ENCODE data around the gene TUBA8. TPM values are rescaled to one million over a fixed set of nuclear protein-coding genes. Genes with fewer than 3 reads are reported as not detected.
"Not testable (repeated sequence)": the region's sequence is repeated elsewhere in the genome, so short reads cannot be mapped to it uniquely, and the experiment has no call there.

The TUBA8 gene
- total and polyA plus RNA-seq, 7 experiments from 2014 or later: 0.33 to 3.5 (median 3.1) TPM

GRCh38 chr22:18100781-18101180, 9.8 kb upstream of the TUBA8 start:
- POLR2A ChIA-PET: no interaction called here
- H3K27ac Mint-ChIP-seq: no peak overlapping the region
- no peak overlapping the region for H3K27ac ChIP-seq (ENCODE audit: low read depth, low read length)
- peaks cover 0 to 4% (median 0%) of the 10 kb centered on the region in 7 donors for H3K4me1 Mint-ChIP-seq
- DNase-seq (no peak), ATAC-seq (no peak)
- peaks cover 12 to 63% (median 44%) of the 10 kb centered on the region in 5 donors for H3K36me3 Mint-ChIP-seq
- peaks cover 0 to 7% (median under 1%) of the 10 kb centered on the region in 11 donors for H3K9me3 Mint-ChIP-seq
- no peaks in the 10 kb centered on the region for H3K4me1 ChIP-seq (ENCODE audit: control insufficient read depth in 2 of 2, insufficient read depth in 2 of 2, low read length in 2 of 2)
- no peaks in the 10 kb centered on the region for H3K36me3 ChIP-seq (ENCODE audit: control insufficient read depth in 2 of 3, insufficient read depth in 3 of 3, low read length in 3 of 3)
- CTCF ChIA-PET: no interaction called here
- H3K27me3 ChIP-seq (ENCODE audit: control insufficient read depth in 2 of 2, insufficient read depth in 2 of 2, low read length in 2 of 2): no peaks in the 10 kb centered on the region
- intact Hi-C loops (cut with micrococcal nuclease): no loop called here
- H3K9me3 ChIP-seq (ENCODE audit: control insufficient read depth in 2 of 3, low read length in 3 of 3): no peaks in the 10 kb centered on the region
- H3K27me3 Mint-ChIP-seq: peaks cover 0 to 2% (median under 1%) of the 10 kb centered on the region in 5 donors
- H3K4me3 Mint-ChIP-seq: no peak overlapping the region
- no peak overlapping the region for H3K4me3 ChIP-seq (ENCODE audit: low read length)

DNA sequence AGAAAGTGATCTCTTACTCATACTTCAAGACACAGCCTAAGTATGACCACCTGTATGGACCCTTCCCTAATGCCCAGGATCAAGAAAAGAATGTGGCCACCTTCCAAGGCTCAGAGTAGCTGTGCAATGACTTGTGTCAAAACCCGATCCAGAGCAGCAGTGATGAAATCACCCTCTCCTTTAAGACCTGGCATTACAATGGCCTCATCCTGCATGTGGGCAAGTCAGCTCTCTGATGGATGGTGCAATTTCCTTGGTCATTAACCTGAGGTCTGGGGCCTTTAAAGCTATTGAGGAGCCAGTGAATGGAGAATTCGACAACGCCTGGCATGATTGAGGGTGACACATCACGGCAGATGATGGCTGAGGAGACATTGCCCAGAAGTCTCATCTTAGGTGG, 9.1 kb upstream of the TUBA8 start:
- Histone ChIP-seq H3K27me3 (ENCODE audit: control insufficient read depth in 2 of 2, insufficient read depth in 2 of 2, low read length in 2 of 2) (no peaks in the 10 kb centered on the region), H3K27ac (ENCODE audit: low read depth, low read length) (no peak overlapping the region), H3K36me3 (ENCODE audit: control insufficient read depth in 2 of 3, insufficient read depth in 3 of 3, low read length in 3 of 3) (no peaks in the 10 kb centered on the region), H3K9me3 (ENCODE audit: control insufficient read depth in 2 of 3, low read length in 3 of 3) (peaks cover 0 to 2% (median 0%) of the 10 kb centered on the region in 3 experiments), H3K4me3 (ENCODE audit: low read length) (no peak overlapping the region), H3K4me1 (ENCODE audit: control insufficient read depth in 2 of 2, insufficient read depth in 2 of 2, low read length in 2 of 2) (no peaks in the 10 kb centered on the region)
- Mint-ChIP-seq H3K9me3 (peaks cover 0 to 14% (median 6%) of the 10 kb centered on the region in 11 donors), H3K4me1 (peaks cover 0 to 6% (median 0%) of the 10 kb centered on the region in 7 donors), H3K4me3 (no peak overlapping the region), H3K36me3 (peaks cover 12 to 62% (median 47%) of the 10 kb centered on the region in 5 donors), H3K27me3 (peaks cover 0 to 6% (median 3%) of the 10 kb centered on the region in 5 donors), H3K27ac (no peak overlapping the region)
- ATAC-seq: no peak
- DNase-seq: no peak
- ChIA-PET POLR2A (interaction anchor here (0.7 kb wide), 1 partner anchor 41 kb away, joined by 4 read pairs; no protein-coding TSS in a partner anchor), CTCF (no interaction called here)
- intact Hi-C loops (cut with micrococcal nuclease): no loop called here

- Histone ChIP-seq H3K36me3 (ENCODE audit: control insufficient read depth in 2 of 3, insufficient read depth in 3 of 3, low read length in 3 of 3) (no peaks in the 10 kb centered on the region), H3K4me3 (ENCODE audit: low read length) (no peak overlapping the region), H3K27ac (ENCODE audit: low read depth, low read length) (no peak overlapping the region), H3K9me3 (ENCODE audit: control insufficient read depth in 2 of 3, low read length in 3 of 3) (peaks cover 0 to 4% (median 0%) of the 10 kb centered on the region in 3 experiments), H3K4me1 (ENCODE audit: control insufficient read depth in 2 of 2, insufficient read depth in 2 of 2, low read length in 2 of 2) (no peaks in the 10 kb centered on the region), H3K27me3 (ENCODE audit: control insufficient read depth in 2 of 2, insufficient read depth in 2 of 2, low read length in 2 of 2) (no peaks in the 10 kb centered on the region)
- ChIA-PET POLR2A (no interaction called here), CTCF (no interaction called here)
- ATAC-seq (no peak), DNase-seq (no peak)
- no peak overlapping the region for H3K27ac Mint-ChIP-seq
- H3K36me3 Mint-ChIP-seq: peaks cover 12 to 58% (median 47%) of the 10 kb centered on the region in 5 donors
- H3K9me3 Mint-ChIP-seq: peaks cover 0 to 22% (median 7%) of the 10 kb centered on the region in 11 donors
- no peak overlapping the region for H3K4me3 Mint-ChIP-seq
- intact Hi-C loops (cut with micrococcal nuclease): no loop called here
- peaks cover 2 to 23% (median 14%) of the 10 kb centered on the region in 5 donors for H3K27me3 Mint-ChIP-seq
- peaks cover 0 to 6% (median 0%) of the 10 kb centered on the region in 7 donors for H3K4me1 Mint-ChIP-seq
These were observed 6.9 kb upstream of the TUBA8 start for GRCh38 chr22:18103527-18104269.

DNA sequence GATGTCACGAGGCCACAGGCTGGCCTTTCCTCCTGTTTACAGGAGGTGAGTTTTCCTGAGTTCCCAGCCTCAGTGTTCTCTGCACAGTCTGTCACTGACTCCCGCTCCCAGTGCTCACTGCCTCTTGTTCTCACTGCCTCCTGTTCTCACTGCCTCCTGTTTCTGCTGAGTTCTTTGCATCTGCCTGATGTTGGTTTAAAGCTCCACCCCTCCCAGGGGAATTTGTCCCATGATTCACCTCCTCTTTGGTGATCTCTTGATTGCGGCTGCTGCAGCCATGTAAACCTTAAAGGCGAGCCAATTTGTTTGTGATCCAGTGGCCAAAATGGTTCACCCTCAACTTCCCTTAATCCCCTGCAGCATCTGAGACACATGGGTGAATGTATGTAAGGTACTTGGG, 6.0 kb upstream of the TUBA8 start:
- peaks cover 0 to 4% (median 0%) of the 10 kb centered on the region in 3 experiments for H3K9me3 ChIP-seq (ENCODE audit: control insufficient read depth in 2 of 3, low read length in 3 of 3)
- Mint-ChIP-seq H3K27ac (no peak overlapping the region), H3K27me3 (peaks cover 7 to 27% (median 23%) of the 10 kb centered on the region in 5 donors), H3K36me3 (peaks cover 12 to 55% (median 43%) of the 10 kb centered on the region in 5 donors), H3K9me3 (peaks cover 0 to 22% (median 7%) of the 10 kb centered on the region in 11 donors), H3K4me3 (no peak overlapping the region), H3K4me1 (peaks cover under 1 to 4% (median 3%) of the 10 kb centered on the region in 7 donors)
- CTCF ChIA-PET: no interaction called here
- no peak for DNase-seq
- no peak overlapping the region for H3K27ac ChIP-seq (ENCODE audit: low read depth, low read length)
- H3K36me3 ChIP-seq (ENCODE audit: control insufficient read depth in 2 of 3, insufficient read depth in 3 of 3, low read length in 3 of 3): no peaks in the 10 kb centered on the region
- POLR2A ChIA-PET: no interaction called here
- no peaks in the 10 kb centered on the region for H3K27me3 ChIP-seq (ENCODE audit: control insufficient read depth in 2 of 2, insufficient read depth in 2 of 2, low read length in 2 of 2)
- ATAC-seq: no peak
- H3K4me1 ChIP-seq (ENCODE audit: control insufficient read depth in 2 of 2, insufficient read depth in 2 of 2, low read length in 2 of 2): peaks cover 0 to 1% of the 10 kb centered on the region in 2 donors
- intact Hi-C loops (cut with micrococcal nuclease): no loop called here
- H3K4me3 ChIP-seq (ENCODE audit: low read length): no peak overlapping the region

GRCh38 chr22:18105981-18106380, 4.6 kb upstream of the TUBA8 start:
- H3K4me1 ChIP-seq (ENCODE audit: control insufficient read depth in 2 of 2, insufficient read depth in 2 of 2, low read length in 2 of 2); intact Hi-C loops (cut with micrococcal nuclease); H3K4me3 Mint-ChIP-seq; DNase-seq; CTCF ChIA-PET; ATAC-seq; H3K9me3 ChIP-seq (ENCODE audit: control insufficient read depth in 2 of 3, low read length in 3 of 3); H3K27ac ChIP-seq (ENCODE audit: low read depth, low read length); H3K27me3 ChIP-seq (ENCODE audit: control insufficient read depth in 2 of 2, insufficient read depth in 2 of 2, low read length in 2 of 2); H3K27ac Mint-ChIP-seq; H3K4me3 ChIP-seq (ENCODE audit: low read length); H3K36me3 ChIP-seq (ENCODE audit: control insufficient read depth in 2 of 3, insufficient read depth in 3 of 3, low read length in 3 of 3): not testable (repeated sequence)
- H3K4me1 Mint-ChIP-seq: peaks cover 9 to 12% (median 10%) of the 10 kb centered on the region in 7 donors
- POLR2A ChIA-PET: interaction anchor here (0.6 to 0.7 kb wide), 2 partner anchors 22 to 362 kb away, joined by 3 to 5 read pairs; no protein-coding TSS in a partner anchor
- peaks cover 17 to 36% (median 31%) of the 10 kb centered on the region in 5 donors for H3K27me3 Mint-ChIP-seq
- H3K9me3 Mint-ChIP-seq: peaks cover 0 to 22% (median 7%) of the 10 kb centered on the region in 11 donors
- H3K36me3 Mint-ChIP-seq: peaks cover 12 to 51% (median 40%) of the 10 kb centered on the region in 5 donors

DNA sequence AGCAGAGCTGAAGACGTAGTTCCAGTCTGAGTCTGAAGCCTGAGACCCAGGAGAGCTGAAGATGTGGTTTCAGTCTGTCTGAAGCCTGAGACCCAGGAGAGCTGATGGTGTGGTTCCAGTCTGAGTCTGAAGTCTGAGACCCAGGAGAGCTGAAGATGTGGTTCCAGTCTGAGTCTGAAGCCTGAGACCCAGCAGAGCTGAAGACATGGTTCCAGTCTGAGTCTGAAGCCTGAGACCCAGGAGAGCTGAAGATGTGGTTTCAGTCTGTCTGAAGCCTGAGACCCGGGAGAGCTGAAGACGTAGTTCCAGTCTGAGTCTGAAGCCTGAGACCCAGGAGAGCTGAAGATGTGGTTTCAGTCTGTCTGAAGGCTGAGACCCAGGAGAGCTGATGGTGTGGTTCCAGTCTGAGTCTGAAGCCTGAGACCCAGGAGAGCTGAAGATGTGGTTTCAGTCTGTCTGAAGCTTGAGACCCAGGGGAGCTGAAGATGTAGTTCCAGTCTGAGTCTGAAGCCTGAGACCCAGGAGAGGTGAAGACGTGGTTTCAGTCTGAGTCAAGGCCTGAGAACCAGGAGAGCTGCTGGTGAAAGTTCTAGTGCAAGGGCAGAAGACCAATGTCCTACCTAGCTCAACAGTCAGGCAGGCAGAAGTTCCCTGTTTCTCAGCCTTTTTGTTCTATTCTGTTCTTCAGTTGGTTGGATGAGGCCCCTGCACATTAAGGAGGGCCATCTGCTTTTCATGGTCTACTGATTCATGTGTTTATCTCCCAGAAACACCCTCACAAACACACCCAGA, 3.9 kb upstream of the TUBA8 start:
- H3K27ac ChIP-seq (ENCODE audit: low read depth, low read length); DNase-seq; ATAC-seq; H3K27me3 ChIP-seq (ENCODE audit: control insufficient read depth in 2 of 2, insufficient read depth in 2 of 2, low read length in 2 of 2); H3K36me3 ChIP-seq (ENCODE audit: control insufficient read depth in 2 of 3, insufficient read depth in 3 of 3, low read length in 3 of 3); H3K4me3 Mint-ChIP-seq; intact Hi-C loops (cut with micrococcal nuclease); H3K4me1 ChIP-seq (ENCODE audit: control insufficient read depth in 2 of 2, insufficient read depth in 2 of 2, low read length in 2 of 2); H3K9me3 ChIP-seq (ENCODE audit: control insufficient read depth in 2 of 3, low read length in 3 of 3); H3K4me3 ChIP-seq (ENCODE audit: low read length); H3K27ac Mint-ChIP-seq: not testable (repeated sequence)
- peaks cover 9 to 14% (median 11%) of the 10 kb centered on the region in 7 donors for H3K4me1 Mint-ChIP-seq
- H3K36me3 Mint-ChIP-seq: peaks cover 10 to 43% (median 36%) of the 10 kb centered on the region in 5 donors
- peaks cover 21 to 41% (median 31%) of the 10 kb centered on the region in 5 donors for H3K27me3 Mint-ChIP-seq
- CTCF ChIA-PET: interaction anchor here (0.5 kb wide), 1 partner anchor 78 kb away, joined by 4 read pairs; no protein-coding TSS in a partner anchor
- peaks cover 0 to 22% (median 7%) of the 10 kb centered on the region in 11 donors for H3K9me3 Mint-ChIP-seq
- POLR2A ChIA-PET: interaction anchor here (0.6 to 0.7 kb wide), 2 partner anchors 22 to 363 kb away, joined by 3 to 5 read pairs; no protein-coding TSS in a partner anchor

Measured in naive thymus-derived CD4-positive, alpha-beta T cell (primary cell).